PC-3 (cell line): ENCODE data around the gene MSI2.

Experiments used
- EZH2 ChIP-seq: fragments of 300-600 bp; sonication (generic); IDR thresholded peaks from one replicate; pipeline ENCODE4 v1.6.1; 2017; ENCODE audit warnings: antibody characterized with exemption, mild to moderate bottlenecking, low read length; ENCODE audit not compliant: unreplicated experiment
- TF ChIP-seq, protein P1 (sequence below): fragments of 300-600 bp; sonication (generic); conservative IDR thresholded peaks from 2 replicates; pipeline ENCODE4 v1.5.1; 2017; ENCODE audit warnings: antibody characterized with exemption, low read depth, mild to moderate bottlenecking, low read length

DNA sequence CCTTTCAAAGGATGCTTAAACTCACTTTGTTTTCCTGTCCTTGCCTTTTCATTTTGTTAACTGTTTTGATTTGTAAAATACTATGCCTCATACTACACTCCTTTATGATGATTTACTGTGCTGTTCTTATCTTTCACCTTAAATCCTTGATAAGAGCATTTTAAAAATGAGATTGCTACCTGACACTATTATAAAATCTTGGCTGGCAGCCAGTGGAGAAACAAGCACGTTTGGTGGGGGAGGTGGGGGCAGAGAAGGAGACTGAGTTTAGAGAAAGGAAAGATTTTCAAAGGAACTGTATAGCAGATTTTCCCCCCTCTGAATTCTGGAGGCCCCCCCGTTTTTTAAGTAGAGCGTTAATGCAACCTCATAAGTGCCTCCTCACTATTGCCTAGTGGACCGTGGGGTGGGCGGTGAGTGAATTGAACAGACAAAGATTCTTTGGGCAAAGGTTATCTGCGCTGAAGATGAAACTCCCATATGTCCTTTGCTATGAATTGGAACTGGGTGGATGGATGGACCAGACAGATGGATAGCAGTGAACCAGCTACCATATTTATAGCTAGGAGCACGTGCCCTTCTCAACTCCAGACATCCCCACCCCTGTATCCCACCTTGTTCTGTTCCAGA lies 288.6 kb downstream of the MSI2 start:
- TF ChIP-seq, protein P1, sequence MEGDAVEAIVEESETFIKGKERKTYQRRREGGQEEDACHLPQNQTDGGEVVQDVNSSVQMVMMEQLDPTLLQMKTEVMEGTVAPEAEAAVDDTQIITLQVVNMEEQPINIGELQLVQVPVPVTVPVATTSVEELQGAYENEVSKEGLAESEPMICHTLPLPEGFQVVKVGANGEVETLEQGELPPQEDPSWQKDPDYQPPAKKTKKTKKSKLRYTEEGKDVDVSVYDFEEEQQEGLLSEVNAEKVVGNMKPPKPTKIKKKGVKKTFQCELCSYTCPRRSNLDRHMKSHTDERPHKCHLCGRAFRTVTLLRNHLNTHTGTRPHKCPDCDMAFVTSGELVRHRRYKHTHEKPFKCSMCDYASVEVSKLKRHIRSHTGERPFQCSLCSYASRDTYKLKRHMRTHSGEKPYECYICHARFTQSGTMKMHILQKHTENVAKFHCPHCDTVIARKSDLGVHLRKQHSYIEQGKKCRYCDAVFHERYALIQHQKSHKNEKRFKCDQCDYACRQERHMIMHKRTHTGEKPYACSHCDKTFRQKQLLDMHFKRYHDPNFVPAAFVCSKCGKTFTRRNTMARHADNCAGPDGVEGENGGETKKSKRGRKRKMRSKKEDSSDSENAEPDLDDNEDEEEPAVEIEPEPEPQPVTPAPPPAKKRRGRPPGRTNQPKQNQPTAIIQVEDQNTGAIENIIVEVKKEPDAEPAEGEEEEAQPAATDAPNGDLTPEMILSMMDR, result no peak
- TF ChIP-seq EZH2, result no peak
